CD8-positive, alpha-beta memory T cell (primary cell): ENCODE results near the gene CPA1. TPM values are rescaled to one million over a fixed set of nuclear protein-coding genes. Genes with fewer than 3 reads are reported as not detected.
"Not testable (repeated sequence)": the region's sequence is repeated elsewhere in the genome, so short reads cannot be mapped to it uniquely, and the experiment has no call there.

Experiments
- CTCF ChIA-PET: fragments of 350-600 bp; sonication (Branson Sonifier 250); formaldehyde crosslinking; loops from one replicate; lab custom pipeline; 2021; ENCODE audit warnings: antibody characterized with exemption; lab: Charles Lee
- POLR2A ChIA-PET: fragments of 350-600 bp; sonication (Branson Sonifier 250); formaldehyde crosslinking; loops from one replicate; lab custom pipeline; 2021; ENCODE audit warnings: antibody characterized with exemption; lab: Charles Lee
- DNase-seq, 5 donors: peaks; one replicate each; pipeline versions ENCODE4 v3.0.0 to v3.0.0-alpha.2; 2020 to 2022; ENCODE audit warnings: mixed read lengths in 1 of 5
- H3K27ac ChIP-seq: one replicate; pipeline ENCODE4 v1.7.0; 2013; ENCODE audit warnings: low read depth, mild to moderate bottlenecking, low read length, moderate library complexity
- H3K27me3 ChIP-seq: 2 replicates; pipeline ENCODE4 v1.7.0; 2013; ENCODE audit warnings: low read length, mild to moderate bottlenecking; ENCODE audit not compliant: insufficient read depth, poor library complexity, severe bottlenecking
- H3K36me3 ChIP-seq: 2 replicates; pipeline ENCODE4 v1.7.0; 2013; ENCODE audit warnings: mild to moderate bottlenecking, low read length, moderate library complexity; ENCODE audit not compliant: insufficient read depth
- H3K4me1 ChIP-seq: 2 replicates; pipeline ENCODE4 v1.7.0; 2013; ENCODE audit warnings: mild to moderate bottlenecking, low read length, moderate library complexity; ENCODE audit not compliant: insufficient read depth
- H3K4me3 ChIP-seq: 2 replicates; pipeline ENCODE4 v1.7.0; 2013; ENCODE audit warnings: mild to moderate bottlenecking, low read length
- H3K9me3 ChIP-seq: 2 replicates; pipeline ENCODE4 v1.7.0; 2013; ENCODE audit warnings: mild to moderate bottlenecking, low read length
- H3K27ac Mint-ChIP-seq, 8 donors: one replicate each; pipeline ENCODE4 v1.8.0; 2020 to 2021; ENCODE audit warnings: mixed read lengths in 8 of 8, mild to moderate bottlenecking in 6 of 8, inconsistent platforms in 3 of 8, moderate library complexity in 3 of 8
- H3K27me3 Mint-ChIP-seq, 2 donors: one replicate each; pipeline ENCODE4 v1.8.0; 2020 to 2021; ENCODE audit warnings: mixed read lengths in 2 of 2, mild to moderate bottlenecking in 1 of 2, moderate library complexity in 1 of 2
- H3K36me3 Mint-ChIP-seq, 3 donors: one replicate each; pipeline ENCODE4 v1.8.0; 2020 to 2021; ENCODE audit warnings: mixed read lengths in 3 of 3, inconsistent platforms in 1 of 3, mild to moderate bottlenecking in 1 of 3
- H3K4me1 Mint-ChIP-seq, 3 donors: one replicate each; pipeline ENCODE4 v1.8.0; 2020 to 2021; ENCODE audit warnings: mixed read lengths in 3 of 3, inconsistent platforms in 1 of 3, mild to moderate bottlenecking in 1 of 3
- H3K4me3 Mint-ChIP-seq, 7 donors: one replicate each; pipeline ENCODE4 v1.8.0; 2020 to 2021; ENCODE audit warnings: mixed read lengths in 7 of 7, mild to moderate bottlenecking in 6 of 7, moderate library complexity in 4 of 7, inconsistent platforms in 2 of 7
- H3K9me3 Mint-ChIP-seq, 5 donors: one replicate each; pipeline ENCODE4 v1.8.0; 2020 to 2022; ENCODE audit warnings: mixed read lengths in 5 of 5, mild to moderate bottlenecking in 3 of 5, moderate library complexity in 2 of 5, inconsistent platforms in 1 of 5
- polyA plus RNA-seq: library from polyadenylated mRNA; unstranded; fragments of 300-500 nt; fragmentation: Illumina TruSeq; gene quantifications from one replicate; pipeline ENCODE4 v1.2.3, GENCODE V29; 2021
- total RNA-seq, 2 experiments: library from RNA; stranded (reverse); gene quantifications; one replicate each; pipeline ENCODE4 v1.2.3, GENCODE V29; 2021

Gene CPA1
- total and polyA plus RNA-seq, 3 experiments from 2014 or later: not detected

DNA sequence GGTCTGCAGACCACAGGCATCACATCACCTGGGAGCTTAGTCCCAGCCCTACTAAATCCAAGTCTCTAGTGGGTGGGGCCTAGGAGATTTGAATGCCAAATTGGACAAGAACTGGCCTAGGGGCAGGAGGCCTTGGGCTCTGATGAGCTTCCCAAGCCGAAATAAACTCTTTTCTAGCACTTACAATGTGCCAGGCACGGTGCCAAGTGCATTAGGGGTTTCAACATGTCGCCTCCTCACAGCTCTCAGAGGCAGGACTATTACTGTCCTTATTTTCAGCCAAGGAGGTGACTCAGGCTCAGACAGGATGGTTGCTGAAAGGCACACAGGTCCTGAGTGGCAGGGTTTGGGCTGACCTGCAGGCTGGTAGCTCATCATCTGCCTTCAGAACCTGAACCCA lies 9.2 kb upstream of the CPA1 start:
- Histone ChIP-seq H3K27ac (no peak overlapping the region), H3K27me3 (no peaks in the 10 kb centered on the region), H3K4me1 (peaks cover 15% of the 10 kb centered on the region), H3K4me3 (no peak overlapping the region), H3K36me3 (no peaks in the 10 kb centered on the region), H3K9me3 (peaks cover 1% of the 10 kb centered on the region)
- Mint-ChIP-seq H3K27ac (no peak overlapping the region), H3K27me3 (peaks cover 0 to 1% of the 10 kb centered on the region in 2 donors), H3K4me3 (no peak overlapping the region), H3K4me1 (peaks cover 24 to 37% (median 32%) of the 10 kb centered on the region in 3 donors), H3K9me3 (peaks cover 0 to 2% (median 0%) of the 10 kb centered on the region in 5 donors), H3K36me3 (peaks cover 0 to 2% (median under 1%) of the 10 kb centered on the region in 3 donors)
- ChIA-PET CTCF (no interaction called here), POLR2A (no interaction called here)
- DNase-seq: no peak

- no peak overlapping the region for H3K4me3 ChIP-seq
- peaks cover 4 to 9% (median 7%) of the 10 kb centered on the region in 5 donors for H3K9me3 Mint-ChIP-seq
- no peak overlapping the region for H3K27ac Mint-ChIP-seq
- no peaks in the 10 kb centered on the region for H3K36me3 ChIP-seq
- H3K4me3 Mint-ChIP-seq: no peak overlapping the region
- H3K36me3 Mint-ChIP-seq: peaks cover 0 to 7% (median 4%) of the 10 kb centered on the region in 3 donors
- POLR2A ChIA-PET: no interaction called here
- H3K4me1 Mint-ChIP-seq: peaks cover 15 to 22% (median 20%) of the 10 kb centered on the region in 3 donors
- CTCF ChIA-PET: no interaction called here
- DNase-seq: no peak
- no peaks in the 10 kb centered on the region for H3K27me3 ChIP-seq
- H3K9me3 ChIP-seq: peaks cover 6% of the 10 kb centered on the region
- no peaks in the 10 kb centered on the region for H3K27me3 Mint-ChIP-seq
- H3K27ac ChIP-seq: no peak overlapping the region
- H3K4me1 ChIP-seq: peaks cover 10% of the 10 kb centered on the region
Measured at GRCh38 chr7:130372402-130373165, 7.7 kb upstream of the CPA1 start.

GRCh38 chr7:130374507-130374906 lies 5.8 kb upstream of the CPA1 start:
- Mint-ChIP-seq H3K27ac (peak overlapping the region in 1 of 8 donors; percentile 43), H3K36me3 (peaks cover 0 to 7% (median 4%) of the 10 kb centered on the region in 3 donors), H3K9me3 (peaks cover 4 to 9% (median 7%) of the 10 kb centered on the region in 5 donors), H3K4me1 (peaks cover 2 to 6% (median 5%) of the 10 kb centered on the region in 3 donors), H3K4me3 (no peak overlapping the region), H3K27me3 (peaks cover 0 to 3% of the 10 kb centered on the region in 2 donors)
- no peak overlapping the region for H3K4me3 ChIP-seq
- H3K36me3 ChIP-seq: no peaks in the 10 kb centered on the region
- H3K27ac ChIP-seq: no peak overlapping the region
- ChIA-PET CTCF (no interaction called here), POLR2A (interaction anchor here (0.5 kb wide), 1 partner anchor 45 kb away, joined by 3 read pairs; no protein-coding TSS in a partner anchor)
- no peaks in the 10 kb centered on the region for H3K27me3 ChIP-seq
- peaks cover 6% of the 10 kb centered on the region for H3K9me3 ChIP-seq
- H3K4me1 ChIP-seq: peaks cover 3% of the 10 kb centered on the region
- no peak for DNase-seq

DNA sequence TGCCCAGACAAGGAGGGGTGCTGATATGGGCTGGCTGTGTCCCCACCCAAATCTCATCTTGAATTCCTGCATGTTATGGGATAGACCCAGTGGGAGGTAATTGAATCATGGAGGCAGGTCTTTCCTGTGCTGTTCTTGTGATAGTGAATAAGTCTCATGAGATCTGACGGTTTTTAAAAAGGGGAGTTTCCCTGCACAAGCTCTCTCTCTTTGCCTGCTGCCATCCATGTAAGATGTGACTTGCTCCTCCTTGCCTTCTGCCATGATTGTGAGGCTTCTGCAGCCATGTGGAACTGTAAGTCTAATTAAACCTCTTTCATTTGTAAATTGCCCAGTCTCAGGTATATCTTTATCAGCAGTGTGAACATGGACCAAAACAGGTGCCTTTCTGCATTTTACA lies 3.8 kb upstream of the CPA1 start:
- peak overlapping the region in 1 of 8 donors; percentile 1 for H3K27ac Mint-ChIP-seq
- H3K4me3 ChIP-seq, DNase-seq, H3K36me3 Mint-ChIP-seq, H3K4me3 Mint-ChIP-seq, H3K27me3 Mint-ChIP-seq, H3K27me3 ChIP-seq, H3K4me1 Mint-ChIP-seq, H3K36me3 ChIP-seq, H3K9me3 Mint-ChIP-seq, H3K27ac ChIP-seq, POLR2A ChIA-PET, H3K9me3 ChIP-seq, H3K4me1 ChIP-seq, CTCF ChIA-PET: not testable (repeated sequence)

DNA sequence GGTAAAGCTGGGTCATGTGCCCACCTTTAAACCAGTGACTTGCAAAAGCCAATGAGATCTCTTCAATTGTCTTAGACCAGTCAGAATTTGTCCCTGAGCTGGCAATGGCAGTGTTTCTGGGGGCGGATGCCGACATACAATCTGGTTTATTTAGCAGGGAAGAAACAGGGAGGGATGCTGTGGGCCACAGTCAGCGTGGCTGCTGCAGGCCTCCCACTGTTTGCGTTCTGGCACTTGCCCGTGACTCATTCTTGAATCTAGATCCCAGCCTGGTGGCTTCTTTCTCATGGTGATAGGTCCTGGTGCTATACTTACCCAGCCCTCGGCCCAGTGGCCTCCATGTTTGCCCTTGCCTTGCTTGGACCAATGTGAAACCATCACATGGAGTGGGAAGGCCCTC lies 3.1 kb upstream of the CPA1 start:
- Histone ChIP-seq H3K27ac (no peak overlapping the region), H3K4me1 (no peaks in the 10 kb centered on the region), H3K36me3 (no peaks in the 10 kb centered on the region), H3K9me3 (peaks cover 6% of the 10 kb centered on the region), H3K27me3 (no peaks in the 10 kb centered on the region), H3K4me3 (no peak overlapping the region)
- DNase-seq: no peak
- Mint-ChIP-seq H3K27ac (no peak overlapping the region), H3K36me3 (peaks cover 0 to 7% (median 2%) of the 10 kb centered on the region in 3 donors), H3K9me3 (peaks cover 4 to 9% (median 7%) of the 10 kb centered on the region in 5 donors), H3K4me3 (no peak overlapping the region), H3K4me1 (no peaks in the 10 kb centered on the region), H3K27me3 (peaks cover 0 to 3% of the 10 kb centered on the region in 2 donors)
- ChIA-PET POLR2A (no interaction called here), CTCF (no interaction called here)

DNA sequence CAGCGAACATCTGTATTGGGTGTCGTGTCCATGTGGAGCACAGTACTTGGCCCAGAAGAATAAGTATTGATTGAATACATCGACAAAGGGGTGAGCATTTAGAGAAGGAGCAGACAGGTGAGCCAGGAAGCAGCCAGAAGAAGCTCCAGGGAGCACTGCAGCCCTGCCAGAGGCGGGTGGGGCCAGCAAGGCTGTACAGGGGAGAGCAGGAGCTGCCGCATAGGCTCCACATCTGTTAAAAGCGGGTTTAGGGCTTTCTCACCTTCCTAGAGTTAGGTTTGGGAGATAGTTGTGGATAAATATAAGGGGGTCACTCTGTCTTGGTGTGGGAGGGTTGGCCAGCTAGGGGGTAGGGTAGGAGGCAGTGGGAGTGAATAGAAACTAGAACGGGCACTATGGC lies 1.3 kb upstream of the CPA1 start:
- H3K36me3 ChIP-seq: no peaks in the 10 kb centered on the region
- Mint-ChIP-seq H3K9me3 (peaks cover 4 to 9% (median 7%) of the 10 kb centered on the region in 5 donors), H3K27me3 (peaks cover 0 to 3% of the 10 kb centered on the region in 2 donors)

GRCh38 chr7:130379532-130379920 lies 768 bp upstream of the CPA1 start:
- no peaks in the 10 kb centered on the region for H3K4me1 Mint-ChIP-seq
- H3K9me3 ChIP-seq: peaks cover 6% of the 10 kb centered on the region
- H3K36me3 ChIP-seq: no peaks in the 10 kb centered on the region
- peaks cover 0 to 3% of the 10 kb centered on the region in 2 donors for H3K27me3 Mint-ChIP-seq
- H3K9me3 Mint-ChIP-seq: peaks cover 4 to 9% (median 7%) of the 10 kb centered on the region in 5 donors
- peaks cover 0 to 7% (median 2%) of the 10 kb centered on the region in 3 donors for H3K36me3 Mint-ChIP-seq
- POLR2A ChIA-PET: no interaction called here
- no peaks in the 10 kb centered on the region for H3K4me1 ChIP-seq
- H3K27ac Mint-ChIP-seq: peak overlapping the region in 1 of 8 donors; percentile 87
- H3K27me3 ChIP-seq: no peaks in the 10 kb centered on the region
- DNase-seq: no peak
- CTCF ChIA-PET: no interaction called here
- no peak overlapping the region for H3K4me3 ChIP-seq
- H3K4me3 Mint-ChIP-seq: no peak overlapping the region
- H3K27ac ChIP-seq: no peak overlapping the region

More for the DNA sequence above, 1.3 kb upstream of the CPA1 start:
- Histone ChIP-seq H3K9me3 (peaks cover 6% of the 10 kb centered on the region), H3K27me3 (no peaks in the 10 kb centered on the region), H3K27ac (no peak overlapping the region), H3K4me3 (no peak overlapping the region), H3K4me1 (no peaks in the 10 kb centered on the region)
- Mint-ChIP-seq H3K27ac (peak overlapping the region in 1 of 8 donors; percentile 87), H3K36me3 (peaks cover 0 to 7% (median 2%) of the 10 kb centered on the region in 3 donors), H3K4me3 (no peak overlapping the region), H3K4me1 (no peaks in the 10 kb centered on the region)
- CTCF ChIA-PET: no interaction called here
- POLR2A ChIA-PET: no interaction called here
- DNase-seq: no peak

DNA sequence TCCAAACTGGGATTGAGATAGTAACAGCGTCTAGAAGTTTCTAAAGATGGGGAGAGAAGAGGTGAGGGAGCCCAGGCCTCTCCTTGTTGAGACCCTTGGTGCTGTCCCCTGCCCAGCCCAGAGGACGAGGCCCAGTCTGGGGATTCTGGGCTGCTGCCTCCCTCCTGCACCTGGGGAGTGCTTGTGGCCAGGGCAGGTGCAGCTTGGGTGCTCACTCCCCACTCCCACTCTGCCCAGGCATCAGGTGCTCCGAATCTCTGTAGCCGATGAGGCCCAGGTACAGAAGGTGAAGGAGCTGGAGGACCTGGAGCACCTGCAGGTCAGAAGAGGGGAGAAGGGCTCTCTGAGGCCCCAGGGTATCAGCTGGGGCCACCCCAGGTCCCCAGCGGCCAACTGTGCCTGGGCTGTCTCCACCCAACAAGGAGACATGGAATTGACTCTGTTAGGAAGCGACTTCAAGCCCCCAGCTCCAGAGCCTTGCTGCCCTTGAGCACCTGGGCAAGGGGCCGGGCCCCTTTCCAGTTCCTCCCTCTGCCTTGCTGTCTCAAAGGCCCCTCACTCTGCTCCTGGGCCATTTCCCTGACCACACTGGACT lies 664 bp downstream of the CPA1 start:
- Histone ChIP-seq H3K27me3 (no peaks in the 10 kb centered on the region), H3K9me3 (peaks cover 5% of the 10 kb centered on the region), H3K27ac (no peak overlapping the region), H3K4me3 (no peak overlapping the region), H3K4me1 (no peaks in the 10 kb centered on the region), H3K36me3 (no peaks in the 10 kb centered on the region)
- Mint-ChIP-seq H3K36me3 (peaks cover 0 to 7% (median 2%) of the 10 kb centered on the region in 3 donors), H3K27me3 (peaks cover 0 to 3% of the 10 kb centered on the region in 2 donors), H3K27ac (no peak overlapping the region), H3K4me3 (no peak overlapping the region), H3K4me1 (no peaks in the 10 kb centered on the region), H3K9me3 (peaks cover 4 to 8% (median 6%) of the 10 kb centered on the region in 5 donors)
- CTCF ChIA-PET: no interaction called here
- DNase-seq: no peak
- POLR2A ChIA-PET: no interaction called here
